Fibroblast of skin of left biceps (primary cell): ENCODE results near the gene FPGT.
"Not testable (repeated sequence)": the region's sequence is repeated elsewhere in the genome, so short reads cannot be mapped to it uniquely, and the experiment has no call there.

Experiments used
- DNase-seq, 2 experiments: peaks; one replicate each; pipeline ENCODE4 v3.0.0-alpha.2; 2013; ENCODE audit warnings: low read depth in 2 of 2

Gene FPGT

GRCh38 chr1:74197657-74198552 is at the start of gene FPGT, which contains the start of gene LRRIQ3:
Gene FPGT (plus strand): TSS chr1:74198242. CDS start chr1:74198279, 37 bp downstream.
Gene LRRIQ3 (minus strand): TSS chr1:74198176. CDS start chr1:74183684, 14,492 bp downstream.
- peak; percentile 79 to 85 for DNase-seq

GRCh38 chr1:74160046-74160445 is 38.0 kb upstream of the FPGT start:
- no peak for DNase-seq

- no peak for DNase-seq
Observed at GRCh38 chr1:74161497-74161896, 36.5 kb upstream of the FPGT start.

- no peak for DNase-seq
Observed at GRCh38 chr1:74162333-74162732, 35.7 kb upstream of the FPGT start.

GRCh38 chr1:74174423-74174822 is 23.6 kb upstream of the FPGT start:
- not testable (repeated sequence) for DNase-seq

- no peak for DNase-seq
Observed at GRCh38 chr1:74180490-74180889, 17.6 kb upstream of the FPGT start.

- no peak for DNase-seq
Observed at GRCh38 chr1:74193908-74194307, 4.1 kb upstream of the FPGT start.

GRCh38 chr1:74195339-74195738 is 2.7 kb upstream of the FPGT start:
- DNase-seq: no peak

GRCh38 chr1:74197255-74197654 is 787 bp upstream of the FPGT start:
- DNase-seq: no peak

- DNase-seq: no peak
Observed at GRCh38 chr1:74199504-74199903, 1.5 kb downstream of the FPGT start.

- DNase-seq: peak in 1 of 2 experiments; percentile 23
Observed at GRCh38 chr1:74205266-74205665, 7.2 kb downstream of the FPGT start.

- DNase-seq: no peak
Observed at GRCh38 chr1:74215229-74215628, 17.2 kb downstream of the FPGT start.

- DNase-seq: no peak
Observed at GRCh38 chr1:74222701-74223100, 24.7 kb downstream of the FPGT start.

- no peak for DNase-seq
Observed at GRCh38 chr1:74223453-74223852, 25.4 kb downstream of the FPGT start.

GRCh38 chr1:74235153-74235552 is 37.1 kb downstream of the FPGT start, which contains the start of gene TNNI3K:
Gene TNNI3K (plus strand): TSS chr1:74235387. CDS start chr1:74235452, 65 bp downstream.
- DNase-seq: no peak

GRCh38 chr1:74236440-74236839 is 38.4 kb downstream of the FPGT start:
- no peak for DNase-seq

GRCh38 chr1:74237035-74237434 is 39.0 kb downstream of the FPGT start:
- no peak for DNase-seq

GRCh38 chr1:74237787-74238186 is 39.7 kb downstream of the FPGT start:
- no peak for DNase-seq

GRCh38 chr1:74245168-74245772 is 47.2 kb downstream of the FPGT start:
- DNase-seq: no peak

- DNase-seq: no peak
Observed at GRCh38 chr1:74246315-74246714, 48.3 kb downstream of the FPGT start.

- no peak for DNase-seq
Observed at GRCh38 chr1:74247881-74248528, 50.0 kb downstream of the FPGT start.

GRCh38 chr1:74253243-74253824 is 55.3 kb downstream of the FPGT start:
- not testable (repeated sequence) for DNase-seq
